Fibroblast of villous mesenchyme (primary cell): ENCODE data around the gene RHOD. TPM values are rescaled to one million over a fixed set of nuclear protein-coding genes. Genes with fewer than 3 reads are reported as not detected.

Source experiments
- DNase-seq: peaks from one replicate; pipeline ENCODE4 v3.0.0-alpha.2; 2010; ENCODE audit warnings: low read depth
- H3K4me3 ChIP-seq: 2 replicates; pipeline ENCODE4 v1.5.1; 2011; ENCODE audit warnings: low read depth, mild to moderate bottlenecking, low read length
- CTCF ChIP-seq: IDR thresholded peaks from 2 replicates; pipeline ENCODE4 v1.5.1; 2012; ENCODE audit warnings: low read depth, mild to moderate bottlenecking, low read length; ENCODE audit not compliant: insufficient read depth
- total RNA-seq: library from RNA; depleted of rRNA; stranded (reverse); fragments of >200 nt; gene quantifications from 2 replicates; pipeline ENCODE4 v1.2.3, GENCODE V29; 2012

RHOD gene
- total RNA-seq, 1 donor: 12.5 TPM

GRCh38 chr11:67031791-67032561, 24.7 kb upstream of the RHOD start:
- peak; percentile 59 for DNase-seq
- H3K4me3 ChIP-seq: no peak overlapping the region
- no peak for TF ChIP-seq CTCF

- H3K4me3 ChIP-seq: no peak overlapping the region
- DNase-seq: peak; percentile 87
- TF ChIP-seq CTCF: no peak
Measured at GRCh38 chr11:67032830-67033551, 23.7 kb upstream of the RHOD start.

GRCh38 chr11:67033661-67034166, 22.9 kb upstream of the RHOD start:
- no peak for TF ChIP-seq CTCF
- DNase-seq: peak; percentile 96
- H3K4me3 ChIP-seq: no peak overlapping the region

- no peak overlapping the region for H3K4me3 ChIP-seq
Measured at GRCh38 chr11:67034350-67034749, 22.3 kb upstream of the RHOD start.

GRCh38 chr11:67040147-67040546, 16.5 kb upstream of the RHOD start:
- no peak for TF ChIP-seq CTCF
- no peak overlapping the region for H3K4me3 ChIP-seq
- no peak for DNase-seq

More at GRCh38 chr11:67034350-67034749, 22.3 kb upstream of the RHOD start:
- DNase-seq: no peak
- no peak for TF ChIP-seq CTCF

- no peak for TF ChIP-seq CTCF
- no peak for DNase-seq
- H3K4me3 ChIP-seq: no peak overlapping the region
Measured at GRCh38 chr11:67041602-67042001, 15.0 kb upstream of the RHOD start.
